ENCODE data around the gene FOXA2.
"Not testable (repeated sequence)": the region's sequence is repeated elsewhere in the genome, so short reads cannot be mapped to it uniquely, and the experiment has no call there.

GRCh38 chr20:22550514-22550913 is 33.9 kb downstream of the FOXA2 start:
- not testable (repeated sequence) for TF ChIP-seq POLR2A (IDR thresholded peaks at IDR 0.05); CTCF (IDR thresholded peaks at IDR 0.05 in 8 of 11, conservative IDR thresholded peaks at IDR 0.05 in 3 of 11)

Measured in spleen (tissue), 7 donors.